ENCODE data around the gene TSKU.

The TSKU gene

DNA sequence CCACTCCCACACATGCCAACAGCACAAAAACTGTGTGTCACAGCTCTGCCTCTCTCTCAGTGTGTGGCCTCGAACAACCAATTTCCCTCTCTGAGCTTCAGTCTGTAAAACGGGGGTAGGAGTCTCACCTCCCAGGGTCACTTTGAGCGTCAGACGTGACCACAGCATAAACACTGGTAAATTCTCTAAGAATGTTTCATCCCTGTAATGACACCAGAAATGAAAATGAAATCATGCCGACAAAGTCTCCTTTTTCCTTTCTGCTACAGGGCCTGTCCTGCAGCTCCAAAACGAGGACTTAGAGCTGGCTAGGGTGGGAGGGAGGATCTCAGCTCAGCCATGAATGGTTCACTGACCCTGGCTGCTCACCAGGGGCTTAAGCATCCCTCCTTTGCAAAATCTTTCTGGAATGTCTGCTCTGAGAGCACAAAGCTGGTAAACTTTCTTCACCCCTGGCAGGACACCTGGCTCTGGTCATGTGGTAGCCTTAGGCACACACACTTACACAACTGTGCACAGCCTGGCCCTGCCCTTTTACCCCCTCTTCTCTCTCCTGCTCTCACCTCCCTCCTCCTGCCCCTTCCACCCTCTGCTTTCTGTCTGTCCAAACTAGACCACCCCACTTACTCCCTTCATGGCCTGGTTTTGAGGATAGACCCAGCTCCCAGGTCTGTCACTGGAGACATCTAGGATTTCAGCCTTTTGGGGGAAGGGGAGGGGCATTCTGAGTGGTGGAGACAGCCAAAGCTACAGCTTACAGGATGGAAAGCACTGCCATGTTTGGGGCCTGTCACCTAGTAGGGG lies 12.3 kb upstream of the TSKU start:
- DNase-seq (ENCODE audit: low read depth) = no peak

DNA sequence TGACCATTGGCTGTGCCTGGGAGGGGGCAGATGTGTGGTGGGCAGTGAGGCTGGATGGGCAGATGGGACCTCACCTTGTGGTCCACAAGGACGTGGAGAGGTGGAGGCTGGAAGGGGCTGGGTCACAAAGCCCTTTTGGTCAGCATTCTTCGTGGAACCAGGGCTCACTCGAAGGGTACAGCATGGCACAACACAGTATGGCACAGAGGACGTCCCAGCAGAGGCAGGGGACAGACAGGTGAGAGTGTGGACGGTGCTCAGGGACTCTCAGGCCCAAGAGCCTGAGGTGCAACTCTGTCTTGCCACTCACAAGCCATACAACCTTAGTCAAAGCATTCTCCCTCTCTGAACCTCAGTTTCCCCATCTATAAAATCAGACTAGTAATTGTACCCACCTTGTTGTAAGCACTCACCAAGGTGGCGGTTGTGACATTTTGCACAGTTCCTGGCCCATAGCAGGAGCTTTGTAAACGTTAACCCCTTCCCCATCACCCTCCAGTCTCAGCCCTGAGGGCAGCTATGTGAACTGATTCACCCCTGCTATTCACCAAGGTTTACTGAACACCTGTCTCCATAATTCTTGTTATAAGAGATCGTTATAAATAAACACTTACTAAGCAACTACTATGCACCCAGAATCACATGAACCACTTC lies 11.6 kb upstream of the TSKU start:
- DNase-seq (ENCODE audit: low read depth) = no peak

DNA sequence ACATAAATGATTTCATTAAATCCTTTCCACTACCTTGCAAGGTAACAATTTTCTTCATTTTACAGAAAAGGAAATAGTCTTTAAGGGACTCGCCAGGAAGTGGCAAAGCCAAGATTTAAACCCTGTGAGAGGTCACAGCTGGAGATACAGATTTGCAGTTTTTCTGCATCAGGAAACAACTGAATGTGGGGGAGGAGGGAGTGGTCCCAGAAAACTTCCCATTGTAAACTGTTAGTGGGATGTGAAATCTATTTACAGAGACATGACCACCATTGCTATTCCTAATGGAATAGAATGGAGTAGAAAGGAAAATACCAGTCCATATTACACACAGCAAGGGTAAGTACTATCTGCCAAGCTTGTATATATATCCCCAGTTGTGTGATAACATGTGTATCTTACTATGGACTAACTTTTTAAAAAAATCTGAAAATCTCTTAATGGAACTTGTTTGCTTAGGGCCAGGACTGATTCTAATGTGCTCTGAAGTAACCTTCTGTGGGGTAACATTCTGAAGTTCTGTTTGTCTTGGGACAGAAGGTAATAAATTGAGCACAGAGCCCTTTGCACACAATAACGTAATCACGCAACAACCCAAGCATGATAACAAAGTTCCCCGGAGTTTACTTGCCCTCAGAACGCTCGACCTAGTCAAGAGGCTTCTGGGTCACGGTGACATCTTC lies 10.9 kb upstream of the TSKU start:
- no peak for DNase-seq (ENCODE audit: low read depth)

GRCh38 chr11:76772783-76773106 lies 10.4 kb upstream of the TSKU start:
- no peak for DNase-seq (ENCODE audit: low read depth)

- no peak for DNase-seq (ENCODE audit: low read depth)
Observed at GRCh38 chr11:76773921-76774361, 9.2 kb upstream of the TSKU start.

GRCh38 chr11:76776472-76776871 lies 6.7 kb upstream of the TSKU start:
- DNase-seq (ENCODE audit: low read depth) = no peak

DNA sequence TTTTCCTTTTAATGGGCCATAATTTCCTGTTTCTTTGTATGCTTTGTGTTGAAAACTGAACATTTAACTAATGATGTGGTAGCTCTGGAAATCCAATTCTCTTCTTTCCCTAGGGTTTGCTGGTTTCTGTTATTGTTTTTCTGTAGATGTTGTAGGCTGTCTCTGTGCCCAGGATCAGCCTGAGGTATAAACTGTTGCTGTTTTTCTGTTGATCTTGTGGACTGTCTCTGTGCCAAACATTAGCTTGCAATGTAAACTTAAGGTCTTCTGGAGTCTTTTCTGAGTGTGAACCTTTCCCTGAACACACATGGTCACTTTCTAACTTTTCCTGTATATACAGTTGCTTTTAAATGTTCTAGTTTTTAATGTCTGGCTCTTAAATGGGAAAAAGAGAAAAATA lies 5.9 kb upstream of the TSKU start:
- no peak for DNase-seq (ENCODE audit: low read depth)

- no peak for DNase-seq (ENCODE audit: low read depth)
Observed at GRCh38 chr11:76777876-76778275, 5.3 kb upstream of the TSKU start.

- no peak for DNase-seq (ENCODE audit: low read depth)
Observed at GRCh38 chr11:76778874-76779273, 4.3 kb upstream of the TSKU start.

GRCh38 chr11:76781046-76781801 lies 1.9 kb upstream of the TSKU start:
- DNase-seq (ENCODE audit: low read depth) = no peak

DNA sequence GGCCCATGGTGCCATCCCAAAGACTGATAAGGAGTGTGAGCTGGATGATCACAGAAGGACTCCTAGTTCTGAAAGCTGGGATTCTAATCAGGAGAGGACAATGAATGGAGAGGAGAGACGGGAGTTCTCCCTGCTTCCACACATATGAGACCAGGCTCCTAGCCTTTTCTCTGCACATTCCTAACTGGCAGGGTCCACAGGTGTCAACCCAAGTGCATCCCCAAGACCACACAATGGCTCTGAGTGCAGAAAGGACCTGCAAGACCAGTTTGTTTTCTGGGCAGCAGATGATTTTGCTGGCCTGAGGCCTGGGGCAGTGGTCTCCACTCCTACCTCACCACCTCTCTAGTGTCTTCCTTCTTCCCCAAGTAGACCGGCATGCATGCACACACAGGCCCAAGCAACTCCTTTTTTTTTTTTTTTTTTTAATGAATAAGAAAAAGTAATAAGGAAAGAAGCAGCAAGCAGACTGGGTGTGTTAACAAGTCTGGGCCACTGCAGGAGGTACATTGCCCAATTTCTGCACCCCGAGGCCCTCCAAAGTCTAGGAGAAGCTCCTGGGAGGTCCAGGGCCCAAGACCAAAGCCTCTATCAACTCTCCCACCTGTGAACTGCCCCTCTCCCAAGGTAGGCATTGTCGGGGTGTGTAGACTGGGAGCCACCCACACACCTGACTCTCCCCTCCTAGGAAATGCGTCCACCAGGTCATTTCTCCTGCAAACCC lies 1.2 kb upstream of the TSKU start:
- no peak for DNase-seq (ENCODE audit: low read depth)

DNA sequence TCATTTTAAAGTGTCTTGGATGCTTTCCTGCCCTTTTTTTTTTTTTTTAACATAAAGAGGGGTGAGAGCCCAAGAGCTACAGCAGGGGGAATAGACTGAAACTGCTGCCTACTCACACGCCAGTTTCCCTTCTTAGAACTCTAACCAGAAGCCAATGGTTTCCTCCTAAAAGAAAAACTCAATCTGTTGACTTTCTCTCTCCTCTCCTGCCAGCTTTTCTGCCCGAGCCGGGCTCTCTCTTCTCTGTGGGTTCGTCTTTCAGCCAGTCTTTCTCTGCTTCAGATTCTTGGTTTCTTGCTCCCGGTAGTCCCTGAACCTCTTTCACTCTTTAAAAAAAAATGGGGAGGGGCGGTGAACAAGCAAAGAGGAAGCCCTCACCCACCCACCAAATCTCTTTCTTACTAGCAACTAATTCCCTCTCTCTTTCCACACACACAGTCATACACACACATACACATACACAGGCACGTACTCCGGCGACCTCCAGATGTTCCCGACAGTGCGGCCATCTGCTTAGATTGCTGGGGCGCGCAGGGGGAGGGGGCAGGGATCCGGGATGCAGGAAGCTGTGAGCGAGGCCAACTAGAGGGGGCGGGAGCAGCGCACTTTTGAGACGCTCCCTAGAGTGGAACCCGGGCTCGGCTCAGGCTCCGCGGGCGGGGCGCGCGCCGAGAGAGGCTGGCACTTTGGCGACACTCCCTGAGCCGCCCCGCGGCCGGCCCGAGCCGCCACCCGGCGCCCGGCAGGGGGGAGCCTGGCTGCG lies 444 bp upstream of the TSKU start:
- no peak for DNase-seq (ENCODE audit: low read depth)

DNA sequence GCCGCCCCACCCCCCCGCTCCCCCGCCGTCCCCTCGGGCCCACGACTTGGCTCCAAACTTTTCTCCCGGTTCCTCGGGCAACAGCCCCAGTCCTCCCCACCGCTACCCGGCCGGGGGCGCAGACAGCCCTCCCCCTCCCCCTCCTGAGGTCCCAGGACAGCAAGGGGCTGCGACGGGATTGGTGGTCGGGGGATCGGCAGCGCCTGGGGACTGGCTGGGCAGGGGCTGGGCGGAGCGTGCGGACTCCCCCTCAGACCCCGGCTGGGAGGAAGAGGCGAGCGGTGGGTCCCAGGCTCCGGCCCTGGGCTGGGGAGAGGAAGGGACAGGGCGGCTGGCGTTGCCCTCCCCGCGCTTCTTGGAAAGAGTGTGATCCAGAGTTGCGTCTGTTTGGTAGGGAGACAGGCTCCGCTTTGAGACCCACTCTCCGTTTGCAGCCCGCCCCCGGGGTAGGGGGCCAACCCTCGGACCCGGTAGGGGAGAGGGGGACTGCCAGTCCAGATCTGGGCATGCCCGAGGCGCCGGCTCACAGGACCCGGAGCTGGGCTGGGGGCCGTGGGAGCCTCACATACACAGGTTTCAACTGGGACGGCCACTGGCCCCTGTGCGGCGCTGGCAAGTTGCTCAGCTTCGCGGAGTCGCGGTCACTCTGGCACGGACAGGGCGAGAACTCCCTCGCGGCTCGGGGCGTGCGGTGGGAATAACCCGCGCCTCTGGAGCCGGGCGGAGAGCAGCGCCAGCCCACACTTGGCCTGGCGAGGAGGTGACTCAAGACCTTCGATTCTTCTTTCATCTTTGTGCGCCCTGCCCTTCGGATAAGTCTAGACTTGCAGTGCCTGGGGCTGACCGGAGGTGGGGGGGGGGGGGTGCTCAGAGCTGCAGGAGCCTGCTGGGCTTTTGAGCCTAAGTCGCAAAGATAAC lies 999 bp downstream of the TSKU start:
- DNase-seq (ENCODE audit: low read depth) = no peak

- DNase-seq (ENCODE audit: low read depth) = no peak
Observed at GRCh38 chr11:76785513-76785912, 2.4 kb downstream of the TSKU start.

- no peak for DNase-seq (ENCODE audit: low read depth)
Observed at GRCh38 chr11:76786016-76786415, 2.9 kb downstream of the TSKU start.

DNA sequence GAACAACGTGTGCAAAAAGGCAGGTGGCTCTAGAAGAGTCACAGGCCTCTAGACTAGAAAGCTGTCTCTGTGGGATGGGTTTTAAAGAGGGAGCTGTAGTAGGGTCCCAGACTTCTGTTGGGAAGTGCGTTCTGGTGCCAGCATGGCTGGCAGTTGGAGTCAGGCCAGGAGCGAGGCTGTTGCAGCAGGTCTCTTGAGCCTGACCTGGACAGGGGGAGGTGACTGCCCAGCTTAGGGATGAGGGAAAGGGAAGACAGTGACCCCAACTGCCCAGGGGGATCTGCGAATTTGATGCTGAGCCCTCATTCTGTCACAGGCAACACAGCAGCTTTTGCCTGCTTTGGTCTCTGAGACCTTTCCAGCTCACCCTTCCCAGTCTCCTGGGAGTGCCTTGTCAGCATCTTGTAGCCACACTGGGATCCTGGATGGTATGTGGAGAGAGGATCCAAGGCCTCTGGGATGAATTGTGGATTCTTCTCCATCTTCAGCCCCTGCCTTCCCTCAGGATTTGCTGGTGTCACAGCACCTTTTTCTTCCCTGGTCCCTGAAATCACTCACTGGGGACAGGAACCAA lies 3.4 kb downstream of the TSKU start:
- no peak for DNase-seq (ENCODE audit: low read depth)

DNA sequence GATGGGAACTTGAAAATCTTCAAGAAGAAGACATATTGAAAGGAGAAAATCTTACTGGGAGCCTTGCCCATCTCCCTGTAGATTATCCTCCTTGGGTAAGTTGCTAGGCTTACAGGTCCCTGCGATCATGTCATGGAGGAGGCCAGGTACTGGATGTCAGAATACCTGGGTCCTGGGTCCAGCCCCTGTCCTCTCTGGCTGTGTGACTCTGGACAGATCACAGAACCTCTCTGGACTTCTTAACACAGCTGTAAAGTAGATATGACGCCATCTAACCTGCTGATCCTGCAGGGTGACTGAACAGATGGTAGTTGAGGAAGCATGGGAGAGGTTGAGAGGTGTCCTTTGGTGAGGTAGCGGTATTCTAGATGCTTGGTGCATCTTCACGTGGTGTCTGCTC lies 4.1 kb downstream of the TSKU start:
- no peak for DNase-seq (ENCODE audit: low read depth)

GRCh38 chr11:76787911-76788596 lies 4.9 kb downstream of the TSKU start:
- no peak for DNase-seq (ENCODE audit: low read depth)
